SK-N-MC (cell line): ENCODE measurements around the gene PCDHGB4.
"Not testable (repeated sequence)": the region's sequence is repeated elsewhere in the genome, so short reads cannot be mapped to it uniquely, and the experiment has no call there.

Experiments
- EZH2 ChIP-seq: fragments of 200-600 bp; sonication (generic); IDR thresholded peaks from one replicate; pipeline ENCODE4 v1.6.1; 2017; ENCODE audit warnings: antibody characterized with exemption
- POLR2AphosphoS5 ChIP-seq: IDR thresholded peaks from 2 replicates; pipeline ENCODE4 v1.6.1; 2012; ENCODE audit warnings: mild to moderate bottlenecking, low read depth, low read length, borderline replicate concordance

DNA sequence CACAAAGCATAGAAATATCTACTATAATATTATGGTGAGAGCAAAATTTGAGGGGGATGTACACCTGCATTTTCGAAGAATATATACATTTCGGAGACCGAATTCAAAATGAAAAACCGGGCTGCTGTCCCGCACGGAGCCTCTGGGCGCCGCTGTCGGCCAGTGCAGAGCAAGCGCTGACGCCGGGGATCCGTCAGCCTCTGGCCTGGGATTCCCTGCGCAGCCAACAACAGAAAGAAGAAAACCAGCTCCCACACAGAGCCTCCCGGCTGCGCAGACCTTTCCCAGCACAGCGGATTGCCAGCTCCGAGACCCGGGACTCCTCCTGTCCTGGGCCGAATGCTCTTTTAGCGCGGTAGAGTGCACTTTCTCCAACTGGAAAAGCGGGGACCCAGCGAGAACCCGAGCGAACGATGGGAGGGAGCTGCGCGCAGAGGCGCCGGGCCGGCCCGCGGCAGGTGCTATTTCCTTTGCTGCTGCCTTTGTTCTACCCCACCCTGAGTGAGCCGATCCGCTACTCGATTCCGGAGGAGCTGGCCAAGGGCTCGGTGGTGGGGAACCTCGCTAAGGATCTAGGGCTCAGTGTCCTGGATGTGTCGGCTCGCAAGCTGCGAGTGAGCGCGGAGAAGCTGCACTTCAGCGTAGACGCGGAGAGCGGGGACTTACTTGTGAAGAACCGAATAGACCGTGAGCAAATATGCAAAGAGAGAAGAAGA, 20.4 kb downstream of the PCDHGB4 start, which contains the start of gene PCDHGB6:
- TF ChIP-seq EZH2, POLR2AphosphoS5: not testable (repeated sequence)
